ENCODE data around the gene ACSL5.

The ACSL5 gene

DNA sequence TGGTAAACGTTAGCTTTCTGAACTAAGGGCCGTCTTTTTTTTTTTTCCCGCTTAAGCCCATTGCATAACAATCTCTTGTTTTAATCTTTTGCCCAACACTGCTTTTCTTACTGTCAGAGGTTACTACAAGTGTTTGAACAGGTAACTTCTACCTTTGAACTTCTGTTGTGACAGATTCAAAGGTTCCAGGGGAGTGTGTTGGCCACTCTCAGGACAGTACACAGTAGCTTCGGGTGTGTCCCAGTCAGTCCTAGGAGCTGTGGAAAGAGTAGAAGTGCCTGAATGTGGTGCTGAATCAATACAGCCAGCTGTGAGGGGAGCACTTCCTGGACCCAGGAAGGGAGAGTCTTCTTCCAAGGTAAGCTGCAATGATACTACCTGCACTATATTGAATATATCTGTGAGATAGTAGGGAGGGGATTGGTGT lies at the start of gene ACSL5:
Gene ACSL5 (plus strand): TSS at position 205 of the 427 bp plus-strand sequence. CDS start 20,831 bp downstream, outside the sequence.
- no peak for DNase-seq

GRCh38 chr10:112327678-112328077 lies 46.2 kb upstream of the ACSL5 start:
- DNase-seq = no peak

GRCh38 chr10:112330162-112330561 lies 43.8 kb upstream of the ACSL5 start:
- no peak for DNase-seq

DNA sequence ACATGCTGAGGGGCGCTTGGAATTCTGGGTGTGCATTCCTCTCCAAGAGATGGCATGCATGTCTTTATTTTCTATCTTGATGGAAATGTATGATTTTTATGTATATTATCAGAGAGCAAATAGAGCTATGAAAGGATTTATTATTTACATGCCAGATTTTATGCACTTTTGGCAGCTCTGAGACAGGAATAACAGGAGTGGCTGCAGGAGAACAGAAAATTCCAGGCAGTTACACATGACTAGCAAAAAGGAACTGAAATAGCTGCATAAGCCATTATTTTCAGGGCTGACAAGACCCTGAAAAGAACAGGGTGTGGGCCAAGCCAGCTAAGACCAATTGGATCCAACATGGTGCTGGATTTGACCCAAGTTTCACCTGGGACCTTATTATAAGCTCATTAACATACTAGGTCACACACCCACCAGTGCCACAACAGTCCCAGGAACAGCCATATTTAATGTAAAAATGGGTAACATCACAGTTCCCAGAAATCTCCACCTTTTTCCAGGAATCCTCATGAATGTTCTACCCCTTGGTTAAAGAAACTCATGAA lies 43.2 kb upstream of the ACSL5 start:
- DNase-seq = no peak

GRCh38 chr10:112332022-112332421 lies 41.9 kb upstream of the ACSL5 start:
- DNase-seq = no peak

GRCh38 chr10:112332509-112333228 lies 41.2 kb upstream of the ACSL5 start:
- no peak for DNase-seq

DNA sequence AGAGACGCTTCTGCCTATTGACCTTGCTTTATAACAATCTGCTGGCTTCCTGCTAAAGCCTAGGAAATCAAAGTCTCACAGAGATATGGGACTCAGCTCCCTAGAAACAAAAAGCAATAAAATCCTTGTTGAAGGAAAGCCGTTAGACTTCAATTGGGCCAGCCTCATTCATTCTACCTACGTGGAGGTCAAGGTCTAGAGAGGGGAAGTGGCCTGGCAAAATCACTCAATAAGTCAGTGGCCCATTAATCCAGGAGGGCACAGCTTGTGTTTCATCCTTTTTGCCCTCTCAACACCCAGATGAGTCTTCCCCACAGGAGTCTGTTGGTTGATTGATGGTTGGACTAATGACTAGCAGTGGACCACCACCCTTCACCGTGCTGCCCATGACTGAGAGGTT lies 40.5 kb upstream of the ACSL5 start:
- no peak for DNase-seq

GRCh38 chr10:112335111-112335867 lies 38.6 kb upstream of the ACSL5 start:
- no peak for DNase-seq

DNA sequence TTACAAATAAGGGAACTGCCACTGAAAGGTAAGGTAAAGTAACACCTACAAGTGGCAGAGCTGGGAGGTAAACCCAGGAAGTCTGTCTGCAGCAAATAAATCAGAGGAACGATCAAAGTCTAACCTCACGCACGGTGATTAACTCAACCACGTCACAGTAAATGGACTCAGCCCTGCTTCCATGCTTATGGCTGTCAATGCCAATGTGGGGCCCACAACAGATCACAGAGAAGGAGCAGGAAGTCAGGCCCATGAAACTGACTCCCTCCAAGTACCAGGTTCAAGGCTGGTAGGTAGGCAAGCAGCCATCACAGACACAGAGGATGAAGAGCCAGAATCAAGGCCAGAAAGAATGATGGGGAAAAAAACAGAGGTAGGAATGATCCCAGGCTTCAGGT lies 38.0 kb upstream of the ACSL5 start:
- DNase-seq = no peak

DNA sequence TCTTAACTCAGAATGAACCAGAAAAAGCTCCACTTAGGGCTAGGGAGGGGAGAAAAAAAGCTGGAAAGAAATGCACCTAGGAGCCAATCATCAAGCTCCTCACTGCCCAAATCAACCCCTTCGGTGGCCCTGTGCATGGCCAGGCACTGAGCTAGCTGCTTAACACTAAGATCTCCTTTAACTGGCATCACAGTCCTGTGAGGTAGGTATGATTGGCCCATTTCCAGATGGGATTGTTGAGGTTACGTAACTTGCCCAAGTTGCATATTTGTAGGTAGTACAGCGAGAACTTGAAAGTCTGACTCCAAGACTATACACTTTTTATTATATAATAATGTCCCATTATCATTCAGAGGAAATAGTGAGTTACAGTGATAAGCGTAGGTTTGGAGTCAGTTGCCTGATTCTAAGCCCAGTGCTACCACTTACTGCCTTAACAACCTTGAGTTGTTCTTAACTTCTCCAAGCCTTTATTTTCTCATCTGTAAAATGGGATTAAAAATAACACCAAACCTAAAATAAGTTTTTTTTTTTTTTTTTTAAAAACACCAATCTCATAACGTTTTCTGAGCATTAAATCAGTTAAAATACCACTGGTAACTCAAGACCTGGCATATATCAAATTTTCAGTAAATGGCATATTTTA lies 37.2 kb upstream of the ACSL5 start:
- no peak for DNase-seq

GRCh38 chr10:112338957-112339356 lies 35.0 kb upstream of the ACSL5 start:
- DNase-seq = no peak

GRCh38 chr10:112340601-112341000 lies 33.3 kb upstream of the ACSL5 start:
- DNase-seq = no peak

DNA sequence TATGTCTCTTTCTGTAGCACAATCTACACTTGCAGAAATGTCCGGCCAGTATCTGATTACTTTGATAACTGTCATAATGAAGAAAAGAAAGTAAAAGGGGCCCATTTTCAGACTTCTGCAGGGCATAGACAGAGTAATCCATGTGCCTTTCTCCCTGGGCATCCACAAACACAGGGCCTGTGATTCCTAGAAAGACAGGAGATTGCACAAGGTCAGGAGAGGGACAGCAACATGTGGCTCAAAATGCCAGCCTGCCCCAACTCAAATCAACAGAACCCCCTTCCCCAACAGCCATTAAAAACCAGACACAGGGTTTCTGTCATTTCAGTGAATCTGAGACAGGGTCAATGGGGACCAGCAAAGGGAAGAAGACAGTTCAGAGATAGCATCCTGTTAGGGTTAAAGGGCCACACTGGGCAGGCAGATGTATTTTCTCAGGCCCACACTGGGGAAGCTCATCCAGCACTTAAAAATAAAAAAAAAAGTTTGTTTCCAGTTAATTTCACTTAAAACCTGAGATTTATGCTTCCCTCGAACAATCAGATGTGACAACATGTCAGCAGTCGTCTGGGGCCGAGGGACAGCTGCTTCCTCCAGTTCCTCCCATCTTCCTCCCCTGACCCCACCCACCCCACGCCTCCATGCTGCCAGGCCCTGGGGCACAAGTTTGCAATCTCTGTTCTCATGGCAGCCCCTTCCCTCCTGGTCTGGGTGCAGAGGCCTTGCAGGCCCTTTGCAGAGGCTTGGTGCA lies 30.7 kb upstream of the ACSL5 start:
- DNase-seq = no peak

DNA sequence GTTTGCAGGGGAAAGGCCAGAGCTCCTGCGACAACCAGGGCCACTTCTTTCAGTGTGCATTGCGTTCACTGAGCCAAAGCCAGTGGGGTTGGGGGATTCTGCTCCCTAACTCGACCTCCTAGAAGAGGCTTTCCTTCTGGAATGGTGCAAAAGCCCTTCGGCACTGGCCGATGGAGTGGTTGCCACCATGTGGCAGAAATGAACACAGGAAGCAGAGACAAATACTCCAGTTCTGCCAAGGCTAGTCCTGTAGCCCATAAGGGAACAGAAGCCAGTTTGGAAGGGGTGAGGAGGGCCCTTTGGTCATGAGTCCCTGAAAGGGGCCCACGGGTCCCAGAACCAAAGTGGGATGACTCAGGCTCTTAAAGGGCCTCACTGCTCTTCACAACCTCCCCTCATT lies 29.7 kb upstream of the ACSL5 start:
- no peak for DNase-seq

- no peak for DNase-seq
Observed at GRCh38 chr10:112345202-112345601, 28.7 kb upstream of the ACSL5 start.

- no peak for DNase-seq
Observed at GRCh38 chr10:112345743-112346142, 28.2 kb upstream of the ACSL5 start.

DNA sequence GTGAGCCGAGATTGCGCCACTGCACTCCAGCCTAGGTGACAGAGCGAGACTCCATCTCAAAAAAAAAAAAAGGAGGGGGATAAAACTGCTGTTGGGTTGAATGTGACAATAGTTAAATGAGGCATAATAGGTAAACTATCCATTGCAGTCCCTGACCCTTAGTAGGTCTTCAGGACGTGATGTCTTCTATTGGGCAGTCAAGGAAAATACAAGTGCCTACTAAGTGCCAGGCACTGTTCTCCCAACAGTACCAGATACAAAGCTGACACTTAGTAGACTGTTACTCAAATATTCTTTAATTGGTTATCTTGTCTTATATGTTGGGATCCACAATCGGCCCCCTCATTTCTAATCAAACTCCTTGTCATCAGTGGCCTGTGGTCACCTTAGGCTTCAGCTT lies 27.1 kb upstream of the ACSL5 start:
- DNase-seq = no peak

- no peak for DNase-seq
Observed at GRCh38 chr10:112347709-112348671, 25.9 kb upstream of the ACSL5 start.

- DNase-seq = no peak
Observed at GRCh38 chr10:112348759-112349158, 25.2 kb upstream of the ACSL5 start.

- no peak for DNase-seq
Observed at GRCh38 chr10:112349521-112350085, 24.3 kb upstream of the ACSL5 start.

- DNase-seq = no peak
Observed at GRCh38 chr10:112351146-112351545, 22.8 kb upstream of the ACSL5 start.

All from NCI-H187 treated with DMSO at 0.1 percent for 48 hours (cell line).